GM21576 (cell line): ENCODE results near the gene WWOX.

ENCODE experiments used
- ATAC-seq: cut with Tn5 transposase; IDR thresholded peaks from one replicate; pipeline ENCODE4 v1.9.1; 2021; ENCODE audit warnings: mild to moderate bottlenecking, moderate library complexity; ENCODE audit not compliant: unreplicated experiment

WWOX gene

DNA sequence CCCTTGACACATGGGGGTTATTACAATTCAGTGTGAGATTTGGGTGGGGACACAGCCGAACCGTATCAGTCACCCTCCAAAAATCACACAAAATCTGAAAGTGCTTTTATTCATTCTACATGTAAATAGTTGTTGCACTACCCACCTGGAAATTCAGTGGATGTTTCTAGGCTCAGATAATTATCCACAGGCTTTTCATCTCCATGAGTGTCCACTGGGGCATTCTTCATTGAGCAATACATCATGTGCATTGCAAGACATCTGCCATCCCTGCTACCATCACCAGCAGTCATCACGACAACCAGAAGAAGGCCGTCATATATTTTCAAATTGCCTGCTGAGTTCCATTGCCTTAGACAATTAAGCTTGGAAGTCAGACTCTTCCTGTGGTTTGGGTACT, 330.8 kb downstream of the WWOX start:
- ATAC-seq: no peak

DNA sequence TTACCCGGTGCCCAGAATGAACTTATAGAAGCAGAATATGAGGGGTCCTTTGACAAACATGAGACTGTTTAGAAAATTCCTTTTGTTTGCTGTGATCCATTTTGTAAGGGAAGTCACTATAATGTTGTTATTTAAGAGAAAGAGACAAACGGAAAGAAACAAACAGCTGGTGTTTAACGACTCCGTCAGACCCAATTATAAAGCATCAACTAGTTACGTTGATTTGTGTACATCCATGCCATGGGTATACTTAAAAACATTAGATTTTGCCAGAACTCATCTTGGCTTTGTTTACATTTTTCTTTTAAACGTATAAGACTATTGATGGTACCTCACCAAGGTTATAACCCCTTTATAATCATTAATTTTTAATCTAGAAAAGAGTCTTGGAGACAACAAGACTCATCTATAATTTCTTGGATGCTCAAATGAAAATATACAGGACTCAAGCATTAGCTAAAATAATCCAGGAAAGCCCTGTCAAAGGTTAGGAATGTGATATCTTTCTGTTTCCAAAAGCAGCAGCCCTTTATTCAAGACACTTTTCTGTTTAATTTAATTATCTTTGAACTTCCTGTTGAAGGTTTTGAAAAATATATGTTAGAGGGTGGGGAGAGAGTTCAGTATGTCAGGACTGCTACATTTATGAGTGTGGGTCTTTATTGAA, 331.7 kb downstream of the WWOX start:
- no peak for ATAC-seq

DNA sequence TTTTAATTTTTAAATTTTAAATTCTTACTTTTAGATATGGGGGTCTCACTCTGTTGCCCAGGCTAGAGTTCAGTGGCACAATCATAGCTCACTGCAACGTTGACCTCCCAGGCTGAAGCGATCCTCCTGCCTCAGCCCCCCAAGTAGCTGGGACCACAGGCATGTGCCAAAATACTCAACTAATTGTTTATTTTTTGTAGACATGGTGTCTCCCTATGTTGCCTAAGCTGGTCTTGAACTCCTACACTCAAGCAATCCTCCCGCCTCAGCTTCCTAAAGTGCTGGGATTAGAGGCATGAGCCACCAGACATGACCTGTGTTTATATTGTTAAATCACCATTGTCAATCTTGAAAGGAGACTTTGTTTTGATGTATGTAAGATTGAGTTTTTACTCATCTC, 332.2 kb downstream of the WWOX start:
- no peak for ATAC-seq

DNA sequence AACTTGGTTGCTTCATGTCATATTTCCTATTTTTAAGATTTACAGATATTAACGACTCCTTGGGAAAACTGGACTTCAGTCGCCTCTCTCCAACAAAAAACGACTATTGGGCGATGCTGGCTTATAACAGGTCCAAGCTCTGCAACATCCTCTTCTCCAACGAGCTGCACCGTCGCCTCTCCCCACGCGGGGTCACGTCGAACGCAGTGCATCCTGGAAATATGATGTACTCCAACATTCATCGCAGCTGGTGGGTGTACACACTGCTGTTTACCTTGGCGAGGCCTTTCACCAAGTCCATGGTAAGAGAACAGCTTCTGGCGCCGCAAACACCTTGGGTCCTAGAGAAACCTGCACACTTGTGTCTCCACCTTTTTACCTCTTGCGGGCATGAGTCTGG, 333.0 kb downstream of the WWOX start:
- ATAC-seq: no peak

DNA sequence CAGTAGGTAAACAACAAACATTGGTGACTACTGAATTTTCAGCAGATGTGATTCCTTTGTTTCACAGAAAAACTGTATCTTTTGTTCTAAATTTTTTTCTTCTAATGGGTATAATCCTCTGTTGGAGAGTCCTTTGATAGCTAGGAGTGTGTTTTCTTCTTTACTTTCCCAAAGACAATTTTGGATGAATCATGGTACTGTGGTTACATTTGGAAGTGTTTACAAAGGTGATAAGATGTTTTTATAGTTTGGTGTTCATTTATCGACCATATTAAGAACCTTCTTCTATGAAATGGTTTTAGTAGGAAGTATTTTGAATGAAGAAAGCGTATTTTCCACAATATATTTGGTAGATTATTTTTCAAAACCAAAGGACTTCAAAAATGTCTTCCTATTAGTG, 333.7 kb downstream of the WWOX start:
- no peak for ATAC-seq

DNA sequence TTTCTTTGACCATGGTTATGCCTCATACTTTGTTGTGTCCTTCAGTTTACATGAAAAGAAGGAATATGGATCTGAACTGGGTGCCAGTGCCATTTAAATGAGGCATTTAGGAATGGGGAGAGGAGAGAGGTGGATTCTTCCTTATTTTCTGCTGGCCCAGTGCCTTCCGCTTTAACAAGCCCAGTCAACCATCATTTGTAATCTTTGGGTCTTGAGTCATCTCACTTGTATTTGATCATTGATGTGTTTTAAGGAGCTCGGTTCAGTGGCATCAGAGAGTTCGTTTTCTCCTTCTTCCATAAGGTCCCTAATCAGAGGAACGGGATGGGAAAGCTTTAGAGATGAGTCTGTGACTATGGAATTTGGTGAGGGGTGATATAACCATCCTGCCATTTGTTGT, 334.9 kb downstream of the WWOX start:
- no peak for ATAC-seq

DNA sequence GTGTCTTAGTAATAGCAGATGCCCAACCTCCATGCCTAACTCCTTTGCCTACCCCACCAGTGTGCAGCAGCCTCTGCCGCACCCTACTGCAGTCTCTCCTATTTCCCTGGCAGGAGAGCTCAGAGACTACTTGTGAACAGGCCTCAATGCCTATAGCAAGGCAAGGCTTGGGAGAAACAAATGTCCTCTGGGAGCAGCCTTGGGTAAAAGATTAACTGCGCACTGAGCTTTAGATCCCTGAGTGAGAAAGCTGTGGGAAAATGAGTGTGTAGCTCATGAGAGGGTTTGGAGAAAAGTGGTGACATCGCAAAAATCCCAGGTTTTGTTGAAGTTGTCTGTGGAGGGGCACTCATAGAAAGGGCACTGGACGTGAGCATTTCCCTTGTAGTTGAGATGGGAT, 335.8 kb downstream of the WWOX start:
- ATAC-seq: no peak

DNA sequence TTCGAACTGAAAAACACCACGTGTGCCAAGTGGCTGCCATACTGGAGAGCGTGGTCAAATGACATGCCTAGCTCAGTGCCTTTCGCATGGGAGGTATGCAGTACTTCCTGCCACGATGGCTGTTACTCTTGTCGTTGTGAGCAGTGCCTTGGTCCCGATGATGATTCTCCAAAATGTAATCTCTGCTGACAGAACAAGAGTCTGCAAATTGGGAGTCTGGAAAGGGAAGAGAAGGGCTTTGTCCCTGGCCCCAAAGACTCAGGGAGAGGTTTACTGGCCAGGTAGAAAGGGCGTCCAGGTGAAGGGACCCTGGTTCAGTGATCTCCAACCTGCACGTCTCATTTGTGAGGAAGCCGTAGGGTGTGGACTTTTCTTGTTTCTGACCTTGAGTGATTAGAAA, 336.6 kb downstream of the WWOX start:
- no peak for ATAC-seq

DNA sequence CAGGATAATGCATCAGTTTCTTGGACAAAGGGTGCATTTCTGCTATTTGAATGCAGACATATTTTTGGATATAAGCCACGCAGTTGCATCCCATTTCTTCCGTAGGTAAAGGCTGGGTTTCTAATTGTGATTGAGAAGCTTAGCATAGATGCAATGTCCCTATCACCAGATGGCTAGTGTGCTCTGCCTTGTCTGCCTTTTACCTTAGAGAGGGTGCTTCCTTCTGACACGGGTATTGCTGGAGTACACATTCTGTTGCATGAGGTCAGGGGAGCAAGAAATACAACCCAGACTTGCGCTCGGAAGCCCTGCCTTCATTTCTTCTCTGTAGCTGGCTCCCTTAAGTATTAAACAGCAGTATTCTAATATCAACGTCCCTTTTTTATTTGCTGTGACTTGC, 337.4 kb downstream of the WWOX start:
- ATAC-seq: no peak

DNA sequence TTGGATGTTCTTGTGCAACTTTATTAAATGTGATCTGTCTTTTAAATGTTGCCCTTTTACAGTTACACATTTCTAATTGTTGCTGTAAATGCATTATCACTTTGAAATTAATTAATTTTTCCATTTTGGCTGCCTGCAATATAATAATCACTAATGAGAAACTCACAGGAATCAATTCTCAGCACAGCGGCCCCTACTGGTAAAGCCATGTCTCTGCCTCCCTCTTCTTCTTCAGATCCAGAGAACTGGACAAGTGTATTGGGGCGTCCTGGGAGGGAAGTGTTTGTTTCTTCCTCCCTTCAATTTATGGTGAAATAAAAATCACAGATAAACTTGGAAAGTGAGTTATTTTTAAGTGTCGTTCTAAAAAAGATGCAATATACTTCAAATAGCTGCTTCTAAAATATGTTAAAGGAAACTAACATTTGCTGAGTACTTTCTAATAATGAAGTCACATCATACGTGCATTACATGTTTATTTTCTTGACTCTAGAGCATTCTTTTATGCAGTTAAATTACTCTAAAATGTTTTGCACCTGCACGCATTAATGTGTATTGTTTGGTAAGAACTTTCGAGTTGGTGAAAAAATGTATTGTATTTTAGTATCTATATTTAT, 338.0 kb downstream of the WWOX start:
- no peak for ATAC-seq

DNA sequence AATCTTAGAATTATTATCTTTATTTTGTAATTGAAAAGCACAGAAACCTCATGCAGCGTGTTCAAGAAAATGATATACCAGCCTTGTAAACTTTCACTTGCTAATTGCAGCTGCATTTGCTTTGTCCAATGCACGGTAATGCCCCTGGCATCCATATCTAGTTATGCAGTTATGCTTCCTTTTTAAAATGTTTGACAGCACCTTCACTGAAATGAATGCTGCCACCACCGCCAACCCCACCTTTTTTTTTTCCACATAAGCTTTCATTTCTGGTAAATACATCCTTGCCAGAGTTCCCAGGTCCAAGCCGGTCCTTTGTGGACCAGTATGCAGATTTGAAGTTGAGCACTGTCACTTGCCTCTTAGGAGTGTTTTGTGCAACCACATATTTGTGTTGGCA, 338.8 kb downstream of the WWOX start:
- no peak for ATAC-seq

DNA sequence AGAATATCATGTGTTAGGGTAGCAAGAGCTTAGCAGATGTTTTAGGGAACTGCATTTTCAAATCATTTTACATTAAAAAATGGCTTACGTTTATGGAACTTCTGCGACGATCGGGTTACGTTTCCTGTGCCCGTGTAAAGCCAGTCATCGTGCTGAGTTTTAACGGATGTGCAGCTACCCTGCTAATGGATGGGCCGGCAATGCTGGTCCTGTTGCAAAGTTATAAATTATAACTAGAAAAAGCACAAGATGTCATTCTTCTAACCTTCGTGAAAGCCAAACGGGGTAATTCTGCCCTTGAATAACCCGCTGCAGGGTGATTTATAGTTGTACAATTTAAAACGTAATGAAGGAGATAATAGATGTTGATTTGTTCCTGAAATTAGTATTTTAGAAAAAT, 339.2 kb downstream of the WWOX start:
- ATAC-seq: no peak

DNA sequence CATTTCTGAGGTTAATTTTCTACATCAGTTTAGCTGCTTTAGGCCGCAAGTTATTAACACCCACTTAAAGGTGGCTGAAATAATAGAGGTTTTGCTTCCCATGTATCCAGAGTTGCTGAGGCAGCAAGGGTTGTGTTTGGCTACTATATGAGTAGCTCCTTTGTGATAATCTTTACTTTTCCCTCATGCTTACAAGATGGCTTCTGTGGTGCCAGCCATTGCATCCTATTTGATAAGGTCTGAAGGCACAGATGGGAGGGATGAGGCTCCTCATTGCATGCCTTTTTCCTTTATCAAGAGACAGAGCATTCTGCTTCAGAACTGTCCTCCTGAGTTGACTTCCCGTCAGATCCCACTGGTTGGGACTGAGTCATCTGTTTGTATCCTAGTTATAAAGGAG, 340.2 kb downstream of the WWOX start:
- no peak for ATAC-seq

DNA sequence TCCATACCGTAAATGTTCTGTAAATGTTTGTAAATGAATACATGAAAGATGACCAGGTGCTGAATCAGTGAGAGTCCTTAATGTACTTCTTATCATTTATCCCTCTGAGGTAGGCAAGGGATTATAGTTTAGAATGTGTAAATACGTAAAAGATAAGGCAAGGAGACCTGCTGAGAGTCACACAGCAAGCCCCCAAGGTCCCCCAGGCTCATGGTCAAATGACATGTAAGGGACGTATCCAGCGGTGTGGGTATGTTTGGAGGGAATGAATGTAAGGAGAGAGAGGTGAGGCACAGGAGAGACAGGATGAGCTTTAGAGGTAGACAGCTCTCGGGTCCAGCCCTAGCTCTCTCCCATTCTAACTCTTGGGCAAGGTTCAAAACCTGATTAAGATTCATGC, 341.8 kb downstream of the WWOX start:
- ATAC-seq: no peak

DNA sequence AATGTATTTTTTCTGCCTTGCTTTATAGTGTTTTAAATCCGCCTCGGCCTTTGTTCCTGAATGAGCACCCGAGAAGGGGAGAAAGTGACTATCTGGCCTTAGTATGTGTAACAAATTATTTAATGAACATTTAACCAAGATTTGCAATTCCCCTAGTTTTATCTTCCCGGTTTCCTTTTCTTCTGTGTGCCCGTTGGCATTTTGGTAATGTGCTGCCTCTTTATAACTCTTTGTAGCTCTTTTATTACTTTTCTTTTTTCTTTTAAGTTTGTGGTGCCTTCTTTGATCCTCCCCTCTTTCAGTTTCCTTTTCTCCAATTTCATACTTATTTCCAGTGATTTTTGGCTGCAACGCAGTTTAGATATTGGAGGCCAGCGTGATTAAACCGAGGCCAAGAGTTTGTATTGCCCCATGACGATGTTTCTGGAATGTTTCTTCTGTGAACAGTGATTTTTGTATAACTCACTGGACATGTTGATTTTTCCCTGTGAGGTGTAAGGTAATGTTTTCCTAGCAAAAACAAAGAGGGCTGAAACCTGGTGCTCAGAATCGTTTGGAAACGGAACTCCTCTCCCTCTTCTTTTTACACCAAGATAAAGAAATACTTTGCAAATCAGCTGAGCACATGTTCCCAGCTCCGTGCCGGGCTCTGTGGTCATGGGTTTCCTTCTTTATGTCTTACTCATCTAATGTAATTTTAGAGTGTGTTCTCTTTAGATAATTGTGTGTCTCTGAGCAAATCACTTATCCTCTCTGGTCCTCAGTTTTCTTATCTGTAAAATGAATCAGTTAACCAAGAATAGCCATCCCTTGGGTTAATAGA, 344.3 kb downstream of the WWOX start:
- no peak for ATAC-seq

DNA sequence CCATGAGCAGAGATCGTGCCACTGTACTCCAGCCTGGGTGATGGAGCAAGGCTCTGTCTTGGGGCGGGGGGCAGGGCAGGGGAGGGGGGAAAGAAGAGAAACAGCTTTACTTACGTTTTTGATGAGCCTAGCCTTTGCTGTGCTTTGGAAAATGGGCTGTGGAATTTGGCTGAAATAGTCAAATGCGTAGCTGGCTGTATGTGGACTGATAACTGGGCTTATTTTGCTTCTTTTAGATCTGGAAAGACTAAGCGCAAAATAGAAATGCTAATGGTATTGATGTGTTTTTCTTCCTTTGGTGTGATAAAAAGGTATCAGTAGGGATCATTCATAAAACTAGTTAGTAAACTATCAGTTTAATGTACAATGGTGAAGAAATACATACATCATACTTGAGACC, 346.4 kb downstream of the WWOX start:
- ATAC-seq: no peak

DNA sequence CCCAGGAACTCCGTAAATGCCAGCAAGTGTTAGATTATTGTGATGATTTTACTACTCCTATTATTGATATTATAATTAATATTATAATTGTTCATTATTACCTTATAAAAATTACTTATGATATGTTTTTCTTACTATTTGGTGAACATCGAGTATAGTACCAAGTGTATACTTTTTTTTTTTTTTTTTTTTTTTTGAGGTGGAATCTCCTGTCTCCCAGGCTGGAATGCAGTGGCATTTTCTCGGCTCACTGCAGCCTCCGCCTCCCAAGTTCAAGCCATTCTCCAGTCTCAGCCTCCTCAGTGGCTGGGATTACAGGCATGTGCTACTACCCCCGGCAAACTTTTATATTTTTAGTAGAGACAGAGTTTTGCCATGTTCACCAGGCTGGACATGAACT, 347.0 kb downstream of the WWOX start:
- ATAC-seq: no peak

DNA sequence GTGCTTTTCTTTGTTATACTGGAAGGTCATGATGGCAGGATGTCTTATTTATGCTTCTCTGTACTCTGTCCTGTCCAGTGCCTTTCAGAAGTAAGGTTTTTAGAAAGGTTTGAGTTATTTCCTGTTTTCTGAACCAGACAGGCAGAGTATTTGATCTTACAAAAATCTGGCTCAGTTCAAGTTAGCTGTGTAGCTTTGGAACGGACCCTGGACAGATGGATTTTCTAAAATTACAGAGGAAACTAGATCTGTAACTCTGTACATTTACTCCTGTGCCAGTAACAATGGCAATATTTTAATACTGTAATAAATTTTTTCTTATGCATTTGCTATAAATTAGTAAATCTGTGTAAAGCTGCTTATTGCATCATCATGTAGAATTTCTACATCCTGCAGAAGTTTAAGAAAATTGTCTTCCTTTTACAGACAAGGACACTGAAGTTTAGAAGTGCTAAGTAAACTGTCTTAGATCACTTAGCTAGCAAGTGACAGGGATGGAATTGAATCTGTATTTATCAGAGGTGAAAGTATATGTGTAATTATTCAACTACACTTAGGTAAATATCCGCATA, 347.6 kb downstream of the WWOX start:
- no peak for ATAC-seq

DNA sequence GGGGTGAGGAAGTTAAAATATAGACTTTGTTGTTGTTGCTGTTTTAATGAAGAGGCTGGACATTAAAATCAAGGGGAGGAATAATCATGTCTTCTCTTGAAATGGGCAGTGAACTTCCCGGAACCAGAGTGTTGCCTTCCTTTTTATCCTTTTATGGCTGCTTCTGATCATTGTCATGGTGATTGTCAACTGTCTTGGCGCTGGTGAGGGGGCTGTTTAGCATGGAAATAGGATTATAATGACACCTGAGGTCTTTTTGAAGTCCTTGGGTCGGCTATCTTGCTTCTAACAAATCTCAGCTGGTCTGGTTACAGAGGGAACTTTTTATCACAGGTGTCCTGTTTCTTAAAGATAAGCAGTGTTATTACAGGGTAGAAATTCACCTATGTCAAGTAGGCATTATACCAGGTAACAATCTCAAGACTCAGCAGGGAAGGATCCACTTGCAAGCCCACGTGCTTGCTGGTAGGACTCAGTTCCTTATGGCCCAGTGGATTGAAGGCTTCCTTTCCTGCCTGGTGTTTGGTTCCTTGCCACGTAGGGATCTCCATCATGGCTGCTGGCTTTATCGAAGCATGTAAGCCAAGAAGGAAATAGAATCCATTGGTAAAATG, 349.3 kb downstream of the WWOX start:
- ATAC-seq: no peak

DNA sequence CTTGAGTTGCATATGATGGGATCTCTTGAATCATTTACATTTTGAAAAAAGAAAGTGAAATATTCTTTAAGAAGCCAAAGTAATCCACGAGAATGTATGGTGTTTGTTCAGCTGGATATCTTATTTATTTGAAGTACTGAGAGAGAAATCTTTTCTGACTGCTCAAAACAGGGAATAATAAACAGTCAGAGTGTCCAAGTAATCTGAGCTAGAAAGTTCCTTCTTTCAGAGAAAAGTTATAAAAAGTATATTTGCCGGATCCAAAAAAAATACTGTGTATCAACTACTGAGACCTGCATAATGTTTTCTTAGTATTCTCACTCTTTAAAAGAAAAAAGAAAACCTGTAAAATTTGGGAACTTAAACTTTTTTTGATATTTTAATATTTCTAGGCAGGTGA, 350.8 kb downstream of the WWOX start:
- ATAC-seq: no peak

DNA sequence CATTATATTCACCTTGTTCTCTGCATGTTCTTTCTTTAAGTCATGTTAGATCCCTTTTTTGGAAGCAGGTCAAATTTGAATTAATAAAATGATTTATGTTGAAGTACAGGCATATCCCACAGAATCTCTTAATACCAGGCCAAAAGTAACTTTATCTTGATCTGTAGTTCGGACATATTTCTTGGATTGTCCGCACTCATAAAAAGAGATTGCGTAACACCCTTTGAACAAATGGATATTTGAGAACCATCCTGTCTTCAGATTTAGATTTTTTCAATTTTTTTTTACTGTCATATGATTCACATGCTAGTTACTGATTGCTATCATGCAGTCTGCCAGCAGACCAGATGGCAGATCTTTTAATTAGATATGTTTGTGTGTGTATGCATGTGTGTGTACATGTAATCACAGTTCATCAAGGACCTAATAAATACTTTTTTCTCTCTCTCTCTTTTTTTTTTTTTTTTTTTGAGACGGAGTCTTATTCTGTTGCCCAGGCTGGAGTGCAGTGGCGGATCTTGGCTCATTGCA, 352.6 kb downstream of the WWOX start:
- ATAC-seq: no peak
